Muscle layer of duodenum (tissue), 2 donors: ENCODE results near the gene VBP1.
"Not testable (repeated sequence)": the region's sequence is repeated elsewhere in the genome, so short reads cannot be mapped to it uniquely, and the experiment has no call there.

Source experiments
- H3K27ac ChIP-seq: one replicate; pipeline ENCODE4 v1.7.0; 2013; ENCODE audit warnings: mild to moderate bottlenecking, low read length
- H3K27me3 ChIP-seq: one replicate; pipeline ENCODE4 v1.7.0; 2013; ENCODE audit warnings: low read depth, mild to moderate bottlenecking, control low read depth, low read length
- H3K36me3 ChIP-seq, 2 donors: one replicate each; pipeline ENCODE4 v1.7.0; 2013; ENCODE audit warnings: low read length in 2 of 2, control low read depth in 1 of 2, mild to moderate bottlenecking in 1 of 2; ENCODE audit not compliant: insufficient read depth in 2 of 2, control insufficient read depth in 1 of 2
- H3K4me1 ChIP-seq, 2 donors: one replicate each; pipeline ENCODE4 v1.7.0; 2013; ENCODE audit warnings: low read length in 2 of 2, mild to moderate bottlenecking in 2 of 2, control low read depth in 1 of 2, moderate library complexity in 1 of 2; ENCODE audit not compliant: insufficient read depth in 2 of 2, control insufficient read depth in 1 of 2
- H3K4me3 ChIP-seq, 2 donors: one replicate each; pipeline ENCODE4 v1.7.0; 2013; ENCODE audit warnings: low read length in 2 of 2, low read depth in 1 of 2, mild to moderate bottlenecking in 1 of 2
- H3K9me3 ChIP-seq, 2 donors: one replicate each; pipeline ENCODE4 v1.7.0; 2013; ENCODE audit warnings: low read length in 2 of 2, control low read depth in 1 of 2, mild to moderate bottlenecking in 1 of 2; ENCODE audit not compliant: control insufficient read depth in 1 of 2
- donor health status: healthy.

Gene VBP1, protein sequence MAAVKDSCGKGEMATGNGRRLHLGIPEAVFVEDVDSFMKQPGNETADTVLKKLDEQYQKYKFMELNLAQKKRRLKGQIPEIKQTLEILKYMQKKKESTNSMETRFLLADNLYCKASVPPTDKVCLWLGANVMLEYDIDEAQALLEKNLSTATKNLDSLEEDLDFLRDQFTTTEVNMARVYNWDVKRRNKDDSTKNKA

GRCh38 chrX:155216179-155216939 lies at the start of gene VBP1:
TSS of gene VBP1 (plus strand) at chrX:155216460. CDS start at chrX:155216483, 23 bp downstream.
- H3K4me3 ChIP-seq = peak within 1 kb of the TSS; percentile 72 to 81

DNA sequence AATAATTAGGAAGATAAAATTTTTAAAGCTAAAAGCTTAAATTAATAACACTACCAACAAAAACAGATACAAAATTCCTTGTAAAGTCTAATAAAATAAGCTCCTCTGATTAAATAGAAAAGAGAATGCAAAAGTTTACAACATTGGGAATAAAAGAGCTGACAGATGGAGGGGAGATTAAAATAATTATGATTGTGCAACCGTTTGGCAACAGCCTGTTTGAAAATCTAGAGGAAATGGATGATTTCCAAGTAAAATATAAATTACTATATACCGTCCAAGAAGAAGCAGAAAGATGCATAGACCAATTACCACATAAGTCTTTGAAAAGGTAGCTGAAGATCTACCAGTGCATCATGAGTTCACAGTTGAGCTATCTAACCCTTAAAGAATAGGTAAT lies 46.4 kb upstream of the VBP1 start:
- no peaks in the 10 kb centered on the region for H3K4me1 ChIP-seq
- no peaks in the 10 kb centered on the region for H3K9me3 ChIP-seq
- H3K4me3 ChIP-seq = no peak overlapping the region
- H3K27me3 ChIP-seq = no peaks in the 10 kb centered on the region
- no peak overlapping the region for H3K27ac ChIP-seq
- no peaks in the 10 kb centered on the region for H3K36me3 ChIP-seq

More at GRCh38 chrX:155216179-155216939, at the start of gene VBP1:
- H3K27me3 ChIP-seq = no peaks in the 10 kb centered on the region
- H3K27ac ChIP-seq = peak within 1 kb of the TSS; percentile 80
- H3K4me1 ChIP-seq = peaks cover 9 to 14% of the 10 kb centered on the region in 2 donors
- H3K9me3 ChIP-seq = no peaks in the 10 kb centered on the region
- no peaks in the 10 kb centered on the region for H3K36me3 ChIP-seq

DNA sequence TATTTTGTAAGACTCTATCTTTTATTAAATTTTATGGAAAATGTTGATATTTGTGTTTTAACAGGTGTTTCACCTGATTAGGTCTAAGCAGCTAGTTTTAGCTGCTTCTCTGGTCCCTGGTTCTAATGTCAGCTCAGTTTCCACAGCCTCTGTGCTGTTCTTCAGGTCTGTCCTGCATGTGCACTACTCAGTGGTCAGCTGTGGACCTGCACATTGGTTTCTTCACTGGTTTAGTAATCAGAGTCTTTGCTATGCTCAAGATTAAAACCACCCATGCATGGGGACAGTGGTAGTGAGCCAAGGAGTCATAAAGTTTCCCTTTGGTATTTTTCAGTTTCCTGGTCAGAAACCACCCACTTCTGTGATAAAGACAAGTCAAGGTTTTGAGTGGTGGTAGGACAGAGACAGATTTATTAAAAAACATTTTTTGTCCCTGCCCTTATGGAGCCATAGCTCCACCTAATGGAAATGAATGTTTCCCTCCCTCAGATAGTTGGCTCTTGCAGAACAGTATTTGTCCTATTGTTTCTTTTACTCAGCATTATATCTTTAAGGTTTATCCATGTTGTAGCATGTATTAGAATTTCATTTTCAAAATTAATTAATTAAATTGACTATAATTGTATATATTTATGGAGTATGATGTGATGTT lies 36.8 kb upstream of the VBP1 start:
- H3K4me1 ChIP-seq = no peaks in the 10 kb centered on the region
- no peaks in the 10 kb centered on the region for H3K27me3 ChIP-seq
- no peaks in the 10 kb centered on the region for H3K9me3 ChIP-seq
- H3K4me3 ChIP-seq = no peak overlapping the region
- no peaks in the 10 kb centered on the region for H3K36me3 ChIP-seq
- H3K27ac ChIP-seq = no peak overlapping the region

GRCh38 chrX:155188786-155189185 lies 27.5 kb upstream of the VBP1 start:
- no peaks in the 10 kb centered on the region for H3K36me3 ChIP-seq
- no peak overlapping the region for H3K27ac ChIP-seq
- no peaks in the 10 kb centered on the region for H3K4me1 ChIP-seq

DNA sequence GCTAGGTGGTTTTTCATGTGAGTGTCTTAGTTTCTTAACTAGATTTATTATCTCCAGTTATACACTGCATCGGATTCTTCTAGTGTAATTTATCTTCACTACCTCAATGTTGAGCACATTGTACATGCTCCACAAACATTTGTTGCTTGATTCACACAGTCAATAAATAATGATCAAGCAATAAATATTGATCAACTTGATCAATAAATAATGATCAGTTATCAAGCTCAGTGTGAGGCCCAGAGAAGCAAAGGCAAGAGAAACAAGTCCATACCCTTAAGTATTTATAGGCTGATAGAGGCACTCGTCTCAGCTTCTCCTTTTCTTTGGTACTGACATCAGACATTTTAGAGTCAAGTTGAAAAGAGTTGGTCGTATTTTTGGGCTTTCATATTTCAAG lies 5.1 kb upstream of the VBP1 start:
- H3K36me3 ChIP-seq = no peaks in the 10 kb centered on the region
- no peak overlapping the region for H3K4me3 ChIP-seq
- no peak overlapping the region for H3K27ac ChIP-seq
- H3K4me1 ChIP-seq = peaks cover 0 to 4% of the 10 kb centered on the region in 2 donors
- no peaks in the 10 kb centered on the region for H3K27me3 ChIP-seq
- H3K9me3 ChIP-seq = no peaks in the 10 kb centered on the region

More at GRCh38 chrX:155188786-155189185, 27.5 kb upstream of the VBP1 start:
- Histone ChIP-seq H3K9me3 (no peaks in the 10 kb centered on the region), H3K27me3 (no peaks in the 10 kb centered on the region), H3K4me3 (no peak overlapping the region)

DNA sequence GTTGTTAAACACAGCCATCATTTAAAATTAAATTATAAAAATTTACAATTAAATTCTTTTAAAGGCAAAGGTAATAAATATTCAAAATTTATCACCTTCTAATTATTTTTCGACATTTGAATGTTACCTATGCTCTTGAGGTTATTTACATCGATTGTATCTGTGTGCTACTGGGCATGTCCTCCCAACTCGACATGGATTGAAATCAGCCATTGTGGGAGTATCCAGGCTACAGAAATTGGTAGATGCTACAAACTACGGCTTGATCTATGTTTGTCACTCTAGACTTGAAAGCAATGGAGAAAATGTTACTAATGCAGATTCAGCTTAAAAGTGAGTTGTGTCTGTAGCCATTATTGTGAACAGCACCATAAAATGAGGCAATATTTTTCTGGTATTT lies 2.5 kb upstream of the VBP1 start:
- Histone ChIP-seq H3K27me3 (no peaks in the 10 kb centered on the region), H3K4me3 (no peak overlapping the region), H3K27ac (no peak overlapping the region), H3K36me3 (no peaks in the 10 kb centered on the region), H3K4me1 (peaks cover 9 to 13% of the 10 kb centered on the region in 2 donors), H3K9me3 (no peaks in the 10 kb centered on the region)

- H3K36me3 ChIP-seq = no peaks in the 10 kb centered on the region
Observed at GRCh38 chrX:155215443-155216178, 649 bp upstream of the VBP1 start.

DNA sequence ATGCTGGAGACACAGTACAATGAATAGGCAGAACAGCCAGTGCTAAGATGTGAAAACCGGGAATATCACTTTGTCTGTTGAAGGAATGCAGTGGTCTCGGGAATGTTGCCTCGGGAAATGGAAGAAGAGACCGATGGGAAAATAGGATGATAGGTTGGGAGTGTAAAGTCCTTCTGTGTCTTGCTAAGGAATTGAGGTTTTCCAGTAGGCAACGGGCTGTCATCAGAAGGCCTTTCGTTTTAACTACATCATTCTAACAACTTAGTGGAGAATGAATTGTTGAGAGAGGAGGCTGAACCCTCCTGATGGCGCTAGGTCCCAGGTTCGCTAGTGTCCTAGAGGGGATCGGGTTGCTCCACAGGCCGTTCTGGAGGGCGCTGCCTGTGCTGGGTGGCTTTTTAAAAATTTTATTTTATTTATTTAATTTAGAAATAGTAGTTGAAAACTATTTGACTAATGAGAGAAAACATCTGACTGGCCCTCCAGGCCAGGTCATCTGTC lies 730 bp downstream of the VBP1 start:
- Histone ChIP-seq H3K36me3 (peaks cover 0 to 5% of the 10 kb centered on the region in 2 donors), H3K4me3 (peak overlapping the region; percentile 72 to 81), H3K27ac (peak overlapping the region; percentile 67), H3K27me3 (no peaks in the 10 kb centered on the region), H3K9me3 (no peaks in the 10 kb centered on the region), H3K4me1 (peaks cover 9 to 14% of the 10 kb centered on the region in 2 donors)

More at GRCh38 chrX:155215443-155216178, 649 bp upstream of the VBP1 start:
- H3K27me3 ChIP-seq = no peaks in the 10 kb centered on the region
- peak overlapping the region; percentile 80 for H3K27ac ChIP-seq
- H3K9me3 ChIP-seq = no peaks in the 10 kb centered on the region
- peak overlapping the region; percentile 72 to 76 for H3K4me3 ChIP-seq
- peaks cover 9 to 14% of the 10 kb centered on the region in 2 donors for H3K4me1 ChIP-seq

DNA sequence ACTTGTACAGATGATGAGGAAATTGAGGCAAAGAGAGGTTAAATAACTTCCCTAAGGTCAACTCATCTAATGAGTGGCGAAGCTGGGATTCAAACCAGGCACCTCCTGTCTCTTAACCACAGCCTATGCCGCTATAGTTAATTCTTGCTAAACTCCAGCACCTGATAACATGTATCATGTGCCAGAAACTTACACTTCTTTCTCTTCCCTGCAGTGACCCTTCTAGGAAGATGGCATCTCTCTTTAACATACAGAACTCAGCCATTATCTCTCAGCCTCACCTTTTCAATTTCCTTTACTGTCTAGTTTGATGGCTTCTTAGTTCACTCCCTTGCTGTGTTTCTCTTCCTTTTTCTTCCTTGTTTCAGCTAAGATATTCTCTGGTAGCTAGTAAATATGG lies 2.5 kb downstream of the VBP1 start:
- Histone ChIP-seq H3K4me1 (peaks cover 9 to 14% of the 10 kb centered on the region in 2 donors), H3K36me3 (peaks cover 0 to 5% of the 10 kb centered on the region in 2 donors), H3K9me3 (no peaks in the 10 kb centered on the region), H3K4me3 (no peak overlapping the region), H3K27me3 (no peaks in the 10 kb centered on the region), H3K27ac (no peak overlapping the region)

- Histone ChIP-seq H3K27ac (no peak overlapping the region), H3K4me3 (no peak overlapping the region), H3K4me1 (peaks cover 6 to 14% of the 10 kb centered on the region in 2 donors), H3K27me3 (no peaks in the 10 kb centered on the region), H3K9me3 (no peaks in the 10 kb centered on the region), H3K36me3 (peaks cover 0 to 5% of the 10 kb centered on the region in 2 donors)
Observed at GRCh38 chrX:155221351-155221750, 5.1 kb downstream of the VBP1 start.

DNA sequence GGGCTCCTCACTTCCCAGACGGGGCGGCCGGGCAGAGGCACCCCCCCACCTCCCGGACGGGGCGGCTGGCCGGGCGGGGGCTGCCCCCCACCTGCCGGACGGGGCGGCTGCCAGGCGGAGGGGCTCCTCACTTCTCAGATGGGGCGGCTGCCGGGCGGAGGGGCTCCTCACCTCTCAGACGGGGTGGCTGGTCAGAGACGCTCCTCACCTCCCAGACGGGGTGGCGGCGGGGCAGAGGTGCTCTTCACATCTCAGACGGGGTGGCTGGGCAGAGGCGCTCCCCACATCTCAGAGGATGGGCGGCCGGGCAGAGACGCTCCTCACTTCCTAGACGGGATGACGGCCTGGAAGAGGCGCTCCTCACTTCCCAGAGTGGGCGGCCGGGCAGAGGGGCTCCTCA lies 7.5 kb downstream of the VBP1 start:
- peaks cover 8 to 21% of the 10 kb centered on the region in 2 donors for H3K36me3 ChIP-seq
- not testable (repeated sequence) for H3K9me3 ChIP-seq, H3K27me3 ChIP-seq, H3K4me1 ChIP-seq, H3K27ac ChIP-seq, H3K4me3 ChIP-seq
